GM19035 (cell line): ENCODE measurements around the gene VSIG10.
A peak's percentile ranks its signal among the peaks of the same experiment; 100 is the strongest.
"Not testable (repeated sequence)": the region's sequence is repeated elsewhere in the genome, so short reads cannot be mapped to it uniquely, and the experiment has no call there.

Experiments
- ATAC-seq: cut with Tn5 transposase; IDR thresholded peaks from one replicate; pipeline ENCODE4 v1.9.1; 2021; ENCODE audit not compliant: unreplicated experiment

Gene VSIG10

GRCh38 chr12:118034429-118035189, 69.2 kb downstream of the VSIG10 start:
- ATAC-seq = no peak

GRCh38 chr12:118033902-118034301, 69.9 kb downstream of the VSIG10 start:
- ATAC-seq = no peak

- ATAC-seq = no peak
Observed at GRCh38 chr12:118033323-118033722, 70.5 kb downstream of the VSIG10 start.

GRCh38 chr12:118032188-118032587, 71.6 kb downstream of the VSIG10 start:
- ATAC-seq = no peak

GRCh38 chr12:118029166-118029565, 74.6 kb downstream of the VSIG10 start:
- ATAC-seq = no peak

- ATAC-seq = no peak
Observed at GRCh38 chr12:118025168-118025567, 78.6 kb downstream of the VSIG10 start.

GRCh38 chr12:118023301-118023860, 80.4 kb downstream of the VSIG10 start:
- no peak for ATAC-seq

- no peak for ATAC-seq
Observed at GRCh38 chr12:118022728-118023109, 81.1 kb downstream of the VSIG10 start.

- ATAC-seq = not testable (repeated sequence)
Observed at GRCh38 chr12:118022097-118022727, 81.6 kb downstream of the VSIG10 start.

GRCh38 chr12:118020036-118020435, 83.8 kb downstream of the VSIG10 start:
- ATAC-seq = no peak

- no peak for ATAC-seq
Observed at GRCh38 chr12:118017926-118018325, 85.9 kb downstream of the VSIG10 start.

- peak; percentile 96 for ATAC-seq
Observed at GRCh38 chr12:118016424-118017264, 87.2 kb downstream of the VSIG10 start, which contains the start of gene RFC5. Gene RFC5 (plus strand): TSS chr12:118016703. CDS start chr12:118016828, 125 bp downstream.

GRCh38 chr12:118015944-118016343, 87.9 kb downstream of the VSIG10 start:
- no peak for ATAC-seq

GRCh38 chr12:118015306-118015705, 88.5 kb downstream of the VSIG10 start:
- no peak for ATAC-seq
